ENCODE results near the gene TMEM187. TPM values are rescaled to one million over a fixed set of nuclear protein-coding genes. Genes with fewer than 3 reads are reported as not detected.
A peak's percentile ranks its signal among the peaks of the same experiment; 100 is the strongest.

The TMEM187 gene
- total RNA-seq, 4 donors from 2014 or later: 1.9 to 9.0 (median 4.5) TPM

DNA sequence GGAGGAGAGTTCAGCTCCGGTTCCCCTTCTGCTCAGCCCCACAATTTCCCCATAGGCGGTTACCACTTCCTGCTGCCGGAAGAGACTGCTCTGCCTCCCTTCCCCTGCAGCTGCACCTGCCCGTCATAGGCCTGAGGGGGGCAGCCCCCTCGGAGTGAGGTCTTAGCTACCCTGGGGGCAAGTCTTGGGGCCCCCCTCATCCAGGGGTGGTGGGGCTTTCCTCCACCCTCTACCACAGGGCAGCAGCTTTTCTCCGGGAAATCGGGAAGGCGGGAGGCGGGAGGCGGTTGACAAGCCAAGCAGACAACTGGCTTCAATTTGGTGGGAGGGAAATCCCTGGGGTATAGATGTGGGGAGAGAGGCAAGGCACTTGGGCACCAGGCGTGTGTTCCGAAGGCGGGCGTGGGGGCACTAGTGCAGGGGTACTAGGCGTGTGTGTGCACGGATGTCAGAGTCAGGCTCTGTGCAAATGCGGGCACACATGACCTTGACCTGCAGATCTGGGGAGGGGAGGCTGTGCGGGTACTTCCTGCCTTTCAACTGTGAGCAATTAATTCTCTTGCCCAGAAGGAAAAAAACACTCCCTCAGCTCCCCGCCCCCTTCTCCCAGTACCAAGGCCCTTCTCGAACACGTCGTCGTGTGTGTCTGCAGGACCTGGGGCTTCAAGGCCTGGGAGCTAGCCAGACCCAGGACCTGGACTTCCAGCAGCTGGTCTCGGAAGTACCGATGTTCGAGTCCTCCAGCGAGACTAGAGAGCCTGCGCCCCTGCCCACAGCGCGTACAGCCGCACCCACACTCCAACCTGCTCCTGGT lies 45.5 kb upstream of the TMEM187 start:
- DNase-seq (ENCODE audit: low spot score) (no peak), ATAC-seq (ENCODE audit: low FRiP score) (no peak)

DNA sequence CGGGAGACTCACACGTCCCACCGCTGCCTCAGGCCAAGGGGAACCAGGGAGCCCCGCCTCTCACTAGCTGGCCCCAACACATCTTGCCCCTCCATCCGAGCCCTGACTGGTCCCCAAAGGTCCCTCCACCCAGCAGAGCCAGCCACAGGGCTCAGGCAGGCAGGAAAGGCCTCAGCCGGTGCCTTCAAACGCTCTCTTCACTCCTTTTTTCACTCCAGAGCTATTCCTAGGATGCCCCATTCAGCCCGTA lies 45.0 kb upstream of the TMEM187 start:
- TF ChIP-seq, protein P1, sequence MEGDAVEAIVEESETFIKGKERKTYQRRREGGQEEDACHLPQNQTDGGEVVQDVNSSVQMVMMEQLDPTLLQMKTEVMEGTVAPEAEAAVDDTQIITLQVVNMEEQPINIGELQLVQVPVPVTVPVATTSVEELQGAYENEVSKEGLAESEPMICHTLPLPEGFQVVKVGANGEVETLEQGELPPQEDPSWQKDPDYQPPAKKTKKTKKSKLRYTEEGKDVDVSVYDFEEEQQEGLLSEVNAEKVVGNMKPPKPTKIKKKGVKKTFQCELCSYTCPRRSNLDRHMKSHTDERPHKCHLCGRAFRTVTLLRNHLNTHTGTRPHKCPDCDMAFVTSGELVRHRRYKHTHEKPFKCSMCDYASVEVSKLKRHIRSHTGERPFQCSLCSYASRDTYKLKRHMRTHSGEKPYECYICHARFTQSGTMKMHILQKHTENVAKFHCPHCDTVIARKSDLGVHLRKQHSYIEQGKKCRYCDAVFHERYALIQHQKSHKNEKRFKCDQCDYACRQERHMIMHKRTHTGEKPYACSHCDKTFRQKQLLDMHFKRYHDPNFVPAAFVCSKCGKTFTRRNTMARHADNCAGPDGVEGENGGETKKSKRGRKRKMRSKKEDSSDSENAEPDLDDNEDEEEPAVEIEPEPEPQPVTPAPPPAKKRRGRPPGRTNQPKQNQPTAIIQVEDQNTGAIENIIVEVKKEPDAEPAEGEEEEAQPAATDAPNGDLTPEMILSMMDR (IDR thresholded peaks at IDR 0.05): no peak
- DNase-seq (ENCODE audit: low spot score) (no peak), ATAC-seq (ENCODE audit: low FRiP score) (no peak)

More for the DNA sequence above, 45.5 kb upstream of the TMEM187 start:
- TF ChIP-seq, protein P1 (IDR thresholded peaks at IDR 0.05): no peak

DNA sequence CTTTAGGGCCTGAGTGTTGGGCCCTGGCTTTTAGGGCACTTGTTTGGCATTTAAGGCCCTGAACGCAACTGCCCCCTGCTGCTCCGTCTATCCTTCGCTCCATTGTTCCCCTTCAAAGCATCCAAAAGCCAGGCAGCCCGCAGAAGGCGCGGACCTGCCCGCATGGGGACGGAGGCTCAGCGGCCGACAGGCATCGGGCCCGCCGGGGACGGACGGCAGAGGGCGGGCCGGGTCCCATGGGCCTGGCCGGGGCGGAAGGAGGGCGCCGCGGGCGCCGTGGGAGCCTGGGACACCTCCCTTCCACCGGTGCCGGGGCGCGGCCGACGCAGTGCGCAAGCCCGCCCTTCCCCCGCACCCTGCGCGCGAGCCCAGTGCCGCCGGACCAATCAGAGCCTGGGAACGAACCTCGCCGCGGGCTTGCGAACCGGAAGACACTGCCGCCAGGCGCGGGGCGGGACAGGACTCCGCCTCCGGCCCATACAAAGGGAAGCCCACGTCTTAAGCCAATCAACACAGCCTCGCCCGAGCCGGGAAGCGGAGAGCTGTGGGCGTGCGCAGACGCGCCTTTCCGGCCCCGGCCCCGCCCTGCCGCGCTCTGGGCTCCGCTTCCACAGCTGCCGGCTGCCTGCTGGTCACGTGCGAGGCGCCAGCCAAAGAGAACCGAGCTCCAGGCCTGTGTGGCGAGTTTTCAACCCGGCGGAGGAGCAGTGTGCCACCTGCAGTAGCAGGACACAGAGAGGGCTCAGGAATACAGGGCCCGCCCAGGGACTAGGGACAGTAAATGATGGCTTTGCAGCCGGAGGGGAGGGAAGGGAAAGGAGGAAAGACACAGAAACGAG lies 44.4 kb upstream of the TMEM187 start:
- TF ChIP-seq, protein P1 (IDR thresholded peaks at IDR 0.05): no peak
- DNase-seq (ENCODE audit: low spot score) (peak; percentile 72), ATAC-seq (ENCODE audit: low FRiP score) (peak; percentile 96)

DNA sequence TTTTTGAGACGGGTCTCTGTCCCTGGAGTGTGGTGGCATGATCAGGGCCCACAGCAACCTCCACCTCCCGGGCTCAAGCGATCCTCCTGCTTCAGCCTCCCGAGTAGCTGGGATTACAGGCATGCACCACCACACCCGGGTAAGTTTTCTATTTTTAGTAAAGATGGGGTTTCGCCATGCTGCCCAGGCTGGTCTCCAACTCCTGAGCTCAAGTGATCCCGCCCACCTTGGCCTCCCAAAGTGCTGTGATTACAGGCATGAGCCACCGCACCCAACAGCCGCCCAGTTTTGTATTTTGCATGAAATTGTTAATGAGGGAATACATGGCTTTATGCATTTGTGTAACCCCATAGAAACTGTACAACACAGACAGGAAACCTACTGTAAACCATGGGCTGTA lies 43.7 kb upstream of the TMEM187 start:
- TF ChIP-seq, protein P1 (IDR thresholded peaks at IDR 0.05): no peak
- ATAC-seq (ENCODE audit: low FRiP score) (no peak), DNase-seq (ENCODE audit: low spot score) (no peak)

DNA sequence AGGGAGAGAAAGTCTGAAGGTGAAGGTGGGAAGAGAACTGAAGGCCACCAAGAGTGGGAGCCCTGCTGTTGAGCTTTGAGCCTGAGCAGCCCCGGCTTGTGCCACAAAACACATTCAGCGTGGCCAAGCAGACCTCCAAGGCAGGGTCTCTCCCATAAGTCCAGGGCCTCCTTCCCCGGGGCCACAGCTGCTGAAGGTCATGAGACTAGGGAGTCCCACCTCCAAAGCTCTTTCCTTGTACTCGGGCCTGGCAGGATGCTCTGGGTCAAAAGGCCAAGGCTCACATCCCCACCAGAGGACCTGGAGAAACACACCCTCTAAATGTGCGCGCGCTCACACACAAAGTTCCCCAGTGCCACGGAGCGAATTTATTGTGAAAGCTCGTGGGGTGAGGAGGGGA lies 43.0 kb upstream of the TMEM187 start:
- DNase-seq (ENCODE audit: low spot score): no peak
- no peak for ATAC-seq (ENCODE audit: low FRiP score)
- TF ChIP-seq, protein P1 (IDR thresholded peaks at IDR 0.05): no peak

DNA sequence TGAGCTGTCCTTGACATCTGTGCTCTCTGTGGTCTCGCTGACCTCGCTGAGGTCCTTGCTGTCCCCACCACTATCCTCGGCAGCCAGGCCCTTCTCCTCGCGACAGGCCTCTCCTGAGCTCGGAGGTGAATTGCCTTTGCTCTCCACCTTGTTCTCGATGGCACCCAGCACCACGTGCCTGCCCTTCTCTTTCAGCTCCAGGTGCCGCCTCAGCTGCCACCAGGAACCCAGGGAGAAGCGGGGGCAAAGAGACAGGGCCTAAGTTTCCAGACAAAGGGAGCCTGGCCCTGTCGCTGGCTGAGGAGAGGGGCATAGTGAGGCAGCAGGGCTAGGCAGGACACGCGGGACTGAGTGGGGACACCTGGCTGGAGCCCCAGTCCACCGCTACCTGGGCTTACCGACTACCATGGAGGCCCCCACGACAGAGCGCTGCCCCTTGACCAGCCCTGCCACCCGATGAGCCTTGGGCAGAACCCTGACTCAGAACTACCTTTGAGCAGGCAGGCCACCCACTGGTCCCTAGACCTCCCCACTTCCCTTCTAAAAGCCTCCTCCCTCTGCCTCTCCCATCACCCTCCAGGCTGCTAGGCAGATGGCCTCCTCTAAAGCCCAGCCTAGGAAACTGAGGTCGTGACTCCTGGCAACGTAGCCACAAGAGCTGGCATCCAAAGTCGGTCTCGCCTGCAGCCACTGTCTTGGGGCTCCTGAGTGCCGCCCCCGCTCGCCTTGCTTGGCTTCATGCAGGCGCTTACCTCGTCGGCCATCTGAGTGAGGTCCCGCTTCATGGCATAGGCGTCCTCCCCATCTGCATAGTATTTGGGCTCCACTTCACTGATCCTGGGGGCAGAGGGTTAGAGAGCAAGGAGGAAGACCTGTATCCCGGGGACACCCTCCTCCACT lies 42.3 kb upstream of the TMEM187 start:
- ATAC-seq (ENCODE audit: low FRiP score) (no peak), DNase-seq (ENCODE audit: low spot score) (no peak)
- TF ChIP-seq, protein P1 (IDR thresholded peaks at IDR 0.05): no peak

Data from omental fat pad (tissue), 4 donors.